GM12864 (cell line): ENCODE measurements around the gene MKRN2OS.

ENCODE experiments used
- DNase-seq: peaks from one replicate; pipeline ENCODE4 v3.0.0-alpha.2; 2011; ENCODE audit warnings: low read depth
- H3K4me3 ChIP-seq: 2 replicates; pipeline ENCODE4 v1.5.1; 2011; ENCODE audit warnings: mild to moderate bottlenecking, low read depth, low read length, control low read depth
- CTCF ChIP-seq: IDR thresholded peaks from 2 replicates; pipeline ENCODE4 v1.5.1; 2011; ENCODE audit warnings: low read depth, mild to moderate bottlenecking, moderate library complexity, low read length, control low read depth, inconsistent platforms; ENCODE audit errors: missing control alignments

The MKRN2OS gene

DNA sequence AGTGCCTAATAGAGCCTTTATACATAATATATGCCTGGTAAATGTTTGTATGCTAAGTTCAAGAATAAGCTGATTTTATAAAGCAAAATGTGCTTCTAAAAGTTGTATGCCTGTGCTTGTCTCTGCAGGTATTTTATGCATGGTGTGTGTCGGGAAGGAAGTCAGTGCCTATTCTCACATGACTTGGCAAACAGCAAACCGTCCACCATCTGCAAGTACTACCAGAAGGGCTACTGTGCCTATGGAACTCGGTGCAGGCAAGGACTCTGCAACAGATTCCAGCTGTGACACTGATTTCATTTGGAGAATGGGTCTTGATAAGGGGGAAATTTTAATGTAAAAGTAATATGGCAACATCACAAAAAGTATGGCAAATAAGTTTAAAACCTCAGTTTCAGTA is 23.4 kb upstream of the MKRN2OS start:
- no peak for TF ChIP-seq CTCF
- H3K4me3 ChIP-seq, result no peak overlapping the region
- DNase-seq, result no peak

GRCh38 chr3:12566976-12567375 is 21.7 kb upstream of the MKRN2OS start:
- no peak overlapping the region for H3K4me3 ChIP-seq
- DNase-seq, result no peak
- no peak for TF ChIP-seq CTCF

GRCh38 chr3:12562451-12562850 is 17.2 kb upstream of the MKRN2OS start:
- H3K4me3 ChIP-seq, result no peak overlapping the region

DNA sequence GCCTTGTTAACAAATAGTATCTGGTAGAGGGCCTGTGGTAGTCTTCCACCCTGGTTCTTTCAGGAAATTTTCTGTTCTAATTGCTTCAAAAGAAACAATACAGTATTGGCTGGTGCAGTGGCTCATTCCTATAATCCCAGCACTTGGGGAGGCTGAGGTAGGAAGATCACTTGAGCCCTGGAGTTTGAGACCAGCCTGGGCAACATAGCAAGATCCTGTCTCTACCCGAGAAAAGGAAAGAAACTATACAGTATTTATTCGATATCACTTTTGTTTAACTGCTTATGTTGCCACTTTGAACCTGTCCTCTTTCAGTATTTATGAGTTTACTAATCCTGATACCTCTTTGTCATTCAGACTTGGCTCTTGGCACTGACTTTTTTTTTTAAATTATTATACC is 16.1 kb upstream of the MKRN2OS start:
- DNase-seq, result no peak
- no peak overlapping the region for H3K4me3 ChIP-seq
- no peak for TF ChIP-seq CTCF

More at GRCh38 chr3:12562451-12562850, 17.2 kb upstream of the MKRN2OS start:
- no peak for TF ChIP-seq CTCF
- DNase-seq, result no peak

DNA sequence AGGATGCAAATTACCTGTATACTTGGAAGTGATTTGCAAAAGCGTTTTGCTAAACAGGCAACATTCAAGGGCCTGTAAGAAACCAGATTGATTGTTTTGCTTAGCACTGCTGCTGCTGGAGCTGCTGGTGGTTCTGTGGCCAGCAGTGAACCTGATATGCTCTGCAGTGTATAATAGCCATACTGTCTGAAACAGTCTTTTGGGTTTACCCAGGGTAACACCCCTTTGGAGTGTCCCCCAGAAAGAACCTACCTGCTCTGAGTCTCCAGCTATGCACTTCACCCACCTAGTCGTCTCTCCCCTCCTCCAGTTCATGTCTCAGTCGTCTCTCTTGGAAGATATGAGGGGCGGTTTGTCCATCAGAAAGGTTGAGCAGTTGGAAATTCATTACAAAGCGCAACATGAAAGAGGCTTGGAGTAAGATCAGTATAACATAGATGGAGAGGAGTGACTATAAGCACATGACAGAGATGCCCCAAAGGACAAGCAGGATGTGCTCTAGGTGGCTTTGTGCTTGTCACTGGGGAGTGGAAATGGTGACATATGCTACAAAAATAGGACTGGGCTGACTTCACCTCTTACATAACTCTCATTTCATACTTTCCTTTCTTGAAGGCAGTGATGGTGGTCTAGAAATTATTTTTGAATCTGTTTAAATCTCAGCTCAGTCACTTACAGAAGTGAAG is 15.3 kb upstream of the MKRN2OS start:
- no peak for DNase-seq
- no peak overlapping the region for H3K4me3 ChIP-seq
- no peak for TF ChIP-seq CTCF

DNA sequence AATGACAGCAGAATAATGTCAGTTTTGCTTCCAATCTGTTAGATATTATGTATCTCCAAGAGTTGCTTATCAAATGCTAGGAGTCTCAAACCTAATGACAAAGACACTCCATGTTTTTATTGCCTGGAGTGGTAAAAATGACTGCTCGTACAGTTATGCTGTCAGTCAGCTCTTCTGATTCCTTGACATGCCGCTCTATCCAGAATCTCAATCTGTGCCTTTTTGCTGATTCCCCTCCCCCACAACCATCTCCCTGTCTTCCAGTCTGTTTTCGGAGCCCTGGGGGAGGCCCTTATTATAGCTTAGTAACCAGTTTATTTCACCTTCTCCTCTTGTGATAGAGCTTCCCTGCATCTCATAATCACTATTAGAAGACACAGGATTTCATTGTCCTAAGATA is 14.2 kb upstream of the MKRN2OS start:
- no peak overlapping the region for H3K4me3 ChIP-seq
- no peak for TF ChIP-seq CTCF
- no peak for DNase-seq

DNA sequence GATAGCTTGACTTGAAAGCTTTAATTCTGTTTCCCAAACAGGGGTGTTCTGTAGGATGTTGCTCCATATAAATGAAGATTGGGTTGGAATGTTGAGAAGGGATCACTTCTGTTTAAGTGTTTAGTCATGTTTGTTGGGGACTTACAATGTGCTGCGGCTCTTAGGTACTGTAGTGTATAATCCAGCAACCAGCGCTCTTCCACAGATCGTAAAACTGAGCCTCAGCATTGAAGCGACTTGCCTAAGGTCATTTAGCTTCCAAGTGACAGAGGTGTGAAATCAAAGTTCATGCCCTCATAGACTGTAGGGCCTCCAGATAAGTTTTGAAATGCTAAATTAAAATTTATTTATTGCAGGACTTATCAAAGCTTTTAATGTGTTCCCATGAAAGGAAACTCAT is 13.4 kb upstream of the MKRN2OS start:
- DNase-seq, result no peak
- H3K4me3 ChIP-seq, result no peak overlapping the region; the same call in 1 of the 2 replicates
- TF ChIP-seq CTCF, result no peak
